Measurements from ENCODE around the gene CCL4. TPM values are rescaled to one million over a fixed set of nuclear protein-coding genes. Genes with fewer than 3 reads are reported as not detected.

CCL4 gene
- total and polyA plus RNA-seq, 2 experiments from 2014 or later, result not detected

DNA sequence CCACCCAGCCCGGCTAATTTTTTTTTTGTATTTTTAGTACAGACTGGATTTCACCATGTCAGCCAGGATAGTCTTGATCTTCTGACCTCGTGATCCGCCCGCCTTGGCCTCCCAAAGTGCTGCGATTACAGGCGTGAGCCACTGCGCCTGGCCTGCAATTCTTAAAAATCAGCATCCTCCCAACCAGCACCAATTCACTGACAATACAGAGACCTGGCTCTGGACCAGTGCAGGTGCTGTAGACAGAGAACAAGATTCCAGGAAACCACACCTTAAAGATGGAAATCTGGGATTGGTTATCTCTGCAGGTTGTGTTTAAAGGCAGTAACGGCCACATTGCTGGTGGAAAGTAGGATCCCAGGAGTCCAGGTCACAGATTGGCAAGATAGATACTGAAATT is 39.2 kb downstream of the CCL4 start (continued):
- TF ChIP-seq, protein P1, sequence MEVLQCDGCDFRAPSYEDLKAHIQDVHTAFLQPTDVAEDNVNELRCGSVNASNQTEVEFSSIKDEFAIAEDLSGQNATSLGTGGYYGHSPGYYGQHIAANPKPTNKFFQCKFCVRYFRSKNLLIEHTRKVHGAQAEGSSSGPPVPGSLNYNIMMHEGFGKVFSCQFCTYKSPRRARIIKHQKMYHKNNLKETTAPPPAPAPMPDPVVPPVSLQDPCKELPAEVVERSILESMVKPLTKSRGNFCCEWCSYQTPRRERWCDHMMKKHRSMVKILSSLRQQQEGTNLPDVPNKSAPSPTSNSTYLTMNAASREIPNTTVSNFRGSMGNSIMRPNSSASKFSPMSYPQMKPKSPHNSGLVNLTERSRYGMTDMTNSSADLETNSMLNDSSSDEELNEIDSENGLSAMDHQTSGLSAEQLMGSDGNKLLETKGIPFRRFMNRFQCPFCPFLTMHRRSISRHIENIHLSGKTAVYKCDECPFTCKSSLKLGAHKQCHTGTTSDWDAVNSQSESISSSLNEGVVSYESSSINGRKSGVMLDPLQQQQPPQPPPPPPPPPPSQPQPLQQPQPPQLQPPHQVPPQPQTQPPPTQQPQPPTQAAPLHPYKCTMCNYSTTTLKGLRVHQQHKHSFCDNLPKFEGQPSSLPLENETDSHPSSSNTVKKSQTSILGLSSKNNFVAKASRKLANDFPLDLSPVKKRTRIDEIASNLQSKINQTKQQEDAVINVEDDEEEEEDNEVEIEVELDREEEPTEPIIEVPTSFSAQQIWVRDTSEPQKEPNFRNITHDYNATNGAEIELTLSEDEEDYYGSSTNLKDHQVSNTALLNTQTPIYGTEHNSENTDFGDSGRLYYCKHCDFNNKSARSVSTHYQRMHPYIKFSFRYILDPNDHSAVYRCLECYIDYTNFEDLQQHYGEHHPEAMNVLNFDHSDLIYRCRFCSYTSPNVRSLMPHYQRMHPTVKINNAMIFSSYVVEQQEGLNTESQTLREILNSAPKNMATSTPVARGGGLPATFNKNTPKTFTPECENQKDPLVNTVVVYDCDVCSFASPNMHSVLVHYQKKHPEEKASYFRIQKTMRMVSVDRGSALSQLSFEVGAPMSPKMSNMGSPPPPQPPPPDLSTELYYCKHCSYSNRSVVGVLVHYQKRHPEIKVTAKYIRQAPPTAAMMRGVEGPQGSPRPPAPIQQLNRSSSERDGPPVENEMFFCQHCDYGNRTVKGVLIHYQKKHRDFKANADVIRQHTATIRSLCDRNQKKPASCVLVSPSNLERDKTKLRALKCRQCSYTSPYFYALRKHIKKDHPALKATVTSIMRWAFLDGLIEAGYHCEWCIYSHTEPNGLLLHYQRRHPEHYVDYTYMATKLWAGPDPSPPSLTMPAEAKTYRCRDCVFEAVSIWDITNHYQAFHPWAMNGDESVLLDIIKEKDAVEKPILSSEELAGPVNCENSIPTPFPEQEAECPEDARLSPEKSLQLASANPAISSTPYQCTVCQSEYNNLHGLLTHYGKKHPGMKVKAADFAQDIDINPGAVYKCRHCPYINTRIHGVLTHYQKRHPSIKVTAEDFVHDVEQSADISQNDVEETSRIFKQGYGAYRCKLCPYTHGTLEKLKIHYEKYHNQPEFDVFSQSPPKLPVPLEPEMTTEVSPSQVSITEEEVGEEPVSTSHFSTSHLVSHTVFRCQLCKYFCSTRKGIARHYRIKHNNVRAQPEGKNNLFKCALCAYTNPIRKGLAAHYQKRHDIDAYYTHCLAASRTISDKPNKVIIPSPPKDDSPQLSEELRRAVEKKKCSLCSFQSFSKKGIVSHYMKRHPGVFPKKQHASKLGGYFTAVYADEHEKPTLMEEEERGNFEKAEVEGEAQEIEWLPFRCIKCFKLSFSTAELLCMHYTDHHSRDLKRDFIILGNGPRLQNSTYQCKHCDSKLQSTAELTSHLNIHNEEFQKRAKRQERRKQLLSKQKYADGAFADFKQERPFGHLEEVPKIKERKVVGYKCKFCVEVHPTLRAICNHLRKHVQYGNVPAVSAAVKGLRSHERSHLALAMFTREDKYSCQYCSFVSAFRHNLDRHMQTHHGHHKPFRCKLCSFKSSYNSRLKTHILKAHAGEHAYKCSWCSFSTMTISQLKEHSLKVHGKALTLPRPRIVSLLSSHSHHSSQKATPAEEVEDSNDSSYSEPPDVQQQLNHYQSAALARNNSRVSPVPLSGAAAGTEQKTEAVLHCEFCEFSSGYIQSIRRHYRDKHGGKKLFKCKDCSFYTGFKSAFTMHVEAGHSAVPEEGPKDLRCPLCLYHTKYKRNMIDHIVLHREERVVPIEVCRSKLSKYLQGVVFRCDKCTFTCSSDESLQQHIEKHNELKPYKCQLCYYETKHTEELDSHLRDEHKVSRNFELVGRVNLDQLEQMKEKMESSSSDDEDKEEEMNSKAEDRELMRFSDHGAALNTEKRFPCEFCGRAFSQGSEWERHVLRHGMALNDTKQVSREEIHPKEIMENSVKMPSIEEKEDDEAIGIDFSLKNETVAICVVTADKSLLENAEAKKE (CRISPR knock-in tag; IDR thresholded peaks at IDR 0.05), result no peak
- no peak for TF ChIP-seq ZNF114 (CRISPR knock-in tag; IDR thresholded peaks at IDR 0.05)
- TF ChIP-seq JUNB (IDR thresholded peaks at IDR 0.05; ENCODE audit: unreplicated experiment), result no peak

DNA sequence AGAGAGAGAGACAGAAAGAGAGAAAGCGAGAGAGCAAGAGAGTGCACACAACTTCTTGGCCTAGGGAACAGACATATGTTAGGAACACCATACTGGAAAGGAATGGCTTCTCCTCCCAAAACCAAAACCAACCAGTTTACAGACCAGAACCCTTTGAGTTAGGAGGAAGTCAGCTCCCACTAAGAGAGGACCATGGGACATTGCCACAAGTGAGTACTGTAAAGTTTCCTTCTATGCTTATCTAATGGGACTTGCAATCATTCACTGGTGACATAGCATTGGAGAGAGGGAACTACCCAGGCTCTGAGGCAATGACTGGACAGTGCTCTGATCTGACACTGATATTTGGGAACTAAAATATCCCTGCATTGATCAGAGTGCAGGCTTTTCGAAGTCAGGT is 40.4 kb downstream of the CCL4 start:
- H3K4me1 Mint-ChIP-seq, result peaks cover 4% of the 10 kb centered on the region; the same call in 2 of the 3 replicates
- no peak for TF ChIP-seq NANOG (IDR thresholded peaks at IDR 0.05; ENCODE audit: borderline replicate concordance)
- no peak for TF ChIP-seq POLR2AphosphoS5 (IDR thresholded peaks at IDR 0.05; ENCODE audit: low read depth)
- TF ChIP-seq ZNF114 (CRISPR knock-in tag; IDR thresholded peaks at IDR 0.05), result no peak
- TF ChIP-seq, protein P2, sequence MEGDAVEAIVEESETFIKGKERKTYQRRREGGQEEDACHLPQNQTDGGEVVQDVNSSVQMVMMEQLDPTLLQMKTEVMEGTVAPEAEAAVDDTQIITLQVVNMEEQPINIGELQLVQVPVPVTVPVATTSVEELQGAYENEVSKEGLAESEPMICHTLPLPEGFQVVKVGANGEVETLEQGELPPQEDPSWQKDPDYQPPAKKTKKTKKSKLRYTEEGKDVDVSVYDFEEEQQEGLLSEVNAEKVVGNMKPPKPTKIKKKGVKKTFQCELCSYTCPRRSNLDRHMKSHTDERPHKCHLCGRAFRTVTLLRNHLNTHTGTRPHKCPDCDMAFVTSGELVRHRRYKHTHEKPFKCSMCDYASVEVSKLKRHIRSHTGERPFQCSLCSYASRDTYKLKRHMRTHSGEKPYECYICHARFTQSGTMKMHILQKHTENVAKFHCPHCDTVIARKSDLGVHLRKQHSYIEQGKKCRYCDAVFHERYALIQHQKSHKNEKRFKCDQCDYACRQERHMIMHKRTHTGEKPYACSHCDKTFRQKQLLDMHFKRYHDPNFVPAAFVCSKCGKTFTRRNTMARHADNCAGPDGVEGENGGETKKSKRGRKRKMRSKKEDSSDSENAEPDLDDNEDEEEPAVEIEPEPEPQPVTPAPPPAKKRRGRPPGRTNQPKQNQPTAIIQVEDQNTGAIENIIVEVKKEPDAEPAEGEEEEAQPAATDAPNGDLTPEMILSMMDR (conservative IDR thresholded peaks at IDR 0.05; ENCODE audit: low read depth in 2 of 2), result no peak
- H3K27me3 ChIP-seq (ENCODE audit: insufficient read depth), result no peaks in the 10 kb centered on the region
- no peaks in the 10 kb centered on the region for H3K4me1 ChIP-seq (ENCODE audit: insufficient read depth)
- no peaks in the 10 kb centered on the region for H3K9me3 Mint-ChIP-seq
- no peaks in the 10 kb centered on the region for H3K36me3 ChIP-seq (ENCODE audit: insufficient read depth)
- H4K20me1 ChIP-seq (replicated peaks; ENCODE audit: insufficient read depth), result no peaks in the 10 kb centered on the region
- H3K27ac ChIP-seq (ENCODE audit: low read depth), result no peak overlapping the region
- no peak overlapping the region for H3K4me3 ChIP-seq
- no peak overlapping the region for H2AFZ ChIP-seq
- 0 out of 2 replicates have a peak, but pooled peaks cover 11% of the 10 kb centered on the region for H3K9me2 ChIP-seq (ENCODE audit: insufficient read depth)
- H3K79me2 ChIP-seq (replicated peaks; ENCODE audit: insufficient read depth), result no peaks in the 10 kb centered on the region
- no peak overlapping the region for H3K4me2 ChIP-seq
- H3K36me3 Mint-ChIP-seq (ENCODE audit: low read depth), result no peaks in the 10 kb centered on the region
- H3K27me3 Mint-ChIP-seq (ENCODE audit: insufficient read depth, low read depth, poor library complexity), result peaks cover 5% of the 10 kb centered on the region
- no peaks in the 10 kb centered on the region for H3F3A ChIP-seq (replicated peaks; ENCODE audit: low read depth)
- no peak for DNase-seq (ENCODE audit: low spot score)
- ATAC-seq, result no peak
- no peak overlapping the region for H3K27ac Mint-ChIP-seq
- no peak overlapping the region for H3K4me3 Mint-ChIP-seq
